Inflammatory macrophage treated with lipopolysaccharide for 1 hour (primary cell): Measurements from ENCODE around the gene TMEM176A.

ENCODE experiments used
- DNase-seq, 2 donors: peaks; one replicate each; pipeline ENCODE4 v3.0.0-alpha.2; 2020 to 2022

The TMEM176A gene

GRCh38 chr7:150820578-150821198, 20.1 kb downstream of the TMEM176A start:
- no peak for DNase-seq

- no peak for DNase-seq
Measured at GRCh38 chr7:150823043-150823442, 22.5 kb downstream of the TMEM176A start.

GRCh38 chr7:150823484-150824126, 23.0 kb downstream of the TMEM176A start:
- no peak for DNase-seq

- DNase-seq, result no peak
Measured at GRCh38 chr7:150824379-150825177, 24.0 kb downstream of the TMEM176A start.

- no peak for DNase-seq
Measured at GRCh38 chr7:150826061-150826849, 25.7 kb downstream of the TMEM176A start.

- no peak for DNase-seq
Measured at GRCh38 chr7:150828384-150828783, 27.8 kb downstream of the TMEM176A start.

- peak; percentile 68 to 81 for DNase-seq
Measured at GRCh38 chr7:150829426-150829825, 28.9 kb downstream of the TMEM176A start.

- DNase-seq, result no peak
Measured at GRCh38 chr7:150830937-150831336, 30.4 kb downstream of the TMEM176A start.

GRCh38 chr7:150831851-150832250, 31.3 kb downstream of the TMEM176A start:
- DNase-seq, result no peak

GRCh38 chr7:150835019-150835418, 34.5 kb downstream of the TMEM176A start:
- DNase-seq, result no peak

GRCh38 chr7:150835702-150836280, 35.2 kb downstream of the TMEM176A start:
- no peak for DNase-seq

- DNase-seq, result no peak
Measured at GRCh38 chr7:150838965-150839650, 38.5 kb downstream of the TMEM176A start.

GRCh38 chr7:150842018-150842417, 41.4 kb downstream of the TMEM176A start:
- DNase-seq, result no peak

GRCh38 chr7:150842716-150843115, 42.1 kb downstream of the TMEM176A start:
- DNase-seq, result no peak

- DNase-seq, result peak; percentile 8 to 16
Measured at GRCh38 chr7:150845421-150845861, 44.9 kb downstream of the TMEM176A start.

- DNase-seq, result no peak
Measured at GRCh38 chr7:150846291-150847115, 45.9 kb downstream of the TMEM176A start.

GRCh38 chr7:150847536-150847935, 47.0 kb downstream of the TMEM176A start:
- no peak for DNase-seq

GRCh38 chr7:150848111-150848510, 47.5 kb downstream of the TMEM176A start:
- DNase-seq, result no peak

- DNase-seq, result no peak
Measured at GRCh38 chr7:150848561-150849115, 48.1 kb downstream of the TMEM176A start.

GRCh38 chr7:150849204-150849775, 48.7 kb downstream of the TMEM176A start:
- DNase-seq, result no peak
